HL-60 (cell line): ENCODE results near the gene CETN3.

Experiments
- DNase-seq, 2 experiments: peaks; one replicate each; pipeline ENCODE4 v3.0.0-alpha.2; 2010 to 2020; ENCODE audit warnings: low read depth in 1 of 2, low spot score in 1 of 2
- H3K27ac ChIP-seq: fragments of 250-450 bp; sonication (Bioruptor Pico); replicated peaks from 2 replicates; pipeline ENCODE4 v1.5.1; 2020; ENCODE audit warnings: mild to moderate bottlenecking, moderate library complexity
- H3K27me3 ChIP-seq: fragments of 250-450 bp; sonication (Bioruptor Pico); 2 replicates; pipeline ENCODE4 v1.5.1; 2021; ENCODE audit warnings: mild to moderate bottlenecking, moderate library complexity; ENCODE audit not compliant: insufficient read depth, poor library complexity, severe bottlenecking
- H3K4me3 ChIP-seq: replicated peaks from 2 replicates; pipeline ENCODE4 v1.5.1; 2011; ENCODE audit warnings: mild to moderate bottlenecking, control low read depth, low read length; ENCODE audit not compliant: insufficient read depth
- CTCF ChIP-seq: IDR thresholded peaks from one replicate; pipeline ENCODE4 v1.5.1; 2011; ENCODE audit warnings: low read length, control low read depth, inconsistent platforms; ENCODE audit not compliant: insufficient read depth
- GABPA ChIP-seq: IDR thresholded peaks from 2 replicates; pipeline ENCODE4 v1.6.1; 2012; ENCODE audit warnings: low read depth
- POLR2AphosphoS5 ChIP-seq: IDR thresholded peaks from 2 replicates; pipeline ENCODE4 v1.6.1; 2012; ENCODE audit warnings: low read depth
- SPI1 ChIP-seq: IDR thresholded peaks from 2 replicates; pipeline ENCODE4 v1.6.1; 2012; ENCODE audit warnings: low read depth, mild to moderate bottlenecking, borderline replicate concordance
- long read RNA-seq: library from polyadenylated mRNA; unstranded; transcript quantifications from one replicate; pipeline ENCODE4 v2.0.0, GENCODE V29; 2020
- TF ChIP-seq, protein P1 (sequence below): IDR thresholded peaks from 2 replicates; pipeline ENCODE4 v1.6.1; 2012; ENCODE audit warnings: low read depth; ENCODE audit not compliant: insufficient replicate concordance

CETN3 gene
- long read RNA-seq, transcript CETN3-201 (5 exons, 2,432 nt): major isoform, 10 of 14 reads
- long read RNA-seq, partial matches to known transcripts: 0 of 14 reads
- long read RNA-seq, other reads (novel, unspliced or antisense): 3 of 14 reads

- TF ChIP-seq SPI1 (peak; percentile 34; the same call in 1 of the 2 replicates), GABPA (no peak), CTCF (no peak), POLR2AphosphoS5 (peak; percentile 93)
- TF ChIP-seq, protein P1, sequence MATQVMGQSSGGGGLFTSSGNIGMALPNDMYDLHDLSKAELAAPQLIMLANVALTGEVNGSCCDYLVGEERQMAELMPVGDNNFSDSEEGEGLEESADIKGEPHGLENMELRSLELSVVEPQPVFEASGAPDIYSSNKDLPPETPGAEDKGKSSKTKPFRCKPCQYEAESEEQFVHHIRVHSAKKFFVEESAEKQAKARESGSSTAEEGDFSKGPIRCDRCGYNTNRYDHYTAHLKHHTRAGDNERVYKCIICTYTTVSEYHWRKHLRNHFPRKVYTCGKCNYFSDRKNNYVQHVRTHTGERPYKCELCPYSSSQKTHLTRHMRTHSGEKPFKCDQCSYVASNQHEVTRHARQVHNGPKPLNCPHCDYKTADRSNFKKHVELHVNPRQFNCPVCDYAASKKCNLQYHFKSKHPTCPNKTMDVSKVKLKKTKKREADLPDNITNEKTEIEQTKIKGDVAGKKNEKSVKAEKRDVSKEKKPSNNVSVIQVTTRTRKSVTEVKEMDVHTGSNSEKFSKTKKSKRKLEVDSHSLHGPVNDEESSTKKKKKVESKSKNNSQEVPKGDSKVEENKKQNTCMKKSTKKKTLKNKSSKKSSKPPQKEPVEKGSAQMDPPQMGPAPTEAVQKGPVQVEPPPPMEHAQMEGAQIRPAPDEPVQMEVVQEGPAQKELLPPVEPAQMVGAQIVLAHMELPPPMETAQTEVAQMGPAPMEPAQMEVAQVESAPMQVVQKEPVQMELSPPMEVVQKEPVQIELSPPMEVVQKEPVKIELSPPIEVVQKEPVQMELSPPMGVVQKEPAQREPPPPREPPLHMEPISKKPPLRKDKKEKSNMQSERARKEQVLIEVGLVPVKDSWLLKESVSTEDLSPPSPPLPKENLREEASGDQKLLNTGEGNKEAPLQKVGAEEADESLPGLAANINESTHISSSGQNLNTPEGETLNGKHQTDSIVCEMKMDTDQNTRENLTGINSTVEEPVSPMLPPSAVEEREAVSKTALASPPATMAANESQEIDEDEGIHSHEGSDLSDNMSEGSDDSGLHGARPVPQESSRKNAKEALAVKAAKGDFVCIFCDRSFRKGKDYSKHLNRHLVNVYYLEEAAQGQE: peak; percentile 41
- H3K27me3 ChIP-seq: no peaks in the 10 kb centered on the region
- H3K4me3 ChIP-seq: peak within 1 kb of the TSS; percentile 65
- peak; percentile 61 to 84 for DNase-seq
- peak within 1 kb of the TSS; percentile 98 for H3K27ac ChIP-seq
Measured at GRCh38 chr5:90409318-90410177, at the start of gene CETN3. CETN3 (minus strand) TSS chr5:90409756; CDS start chr5:90409661, 95 bp downstream.

DNA sequence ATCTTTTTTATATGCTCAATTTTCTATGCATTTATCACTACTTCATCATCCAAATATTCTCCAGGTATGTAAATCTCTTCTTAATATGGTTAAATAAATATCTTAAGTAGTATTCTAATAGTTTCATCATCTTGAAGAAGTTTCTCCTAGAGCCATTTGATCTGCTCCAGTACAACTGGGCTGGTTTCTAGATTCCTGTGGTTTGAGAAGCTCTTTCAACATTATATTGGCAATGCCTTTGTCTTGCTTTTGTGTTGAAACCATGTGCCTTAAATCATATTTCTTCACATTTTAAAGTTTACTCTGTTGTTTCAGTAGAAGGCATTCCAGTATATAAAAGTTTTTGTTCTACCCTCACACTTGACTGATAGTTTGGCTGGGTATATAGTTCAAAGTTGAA is 37.4 kb upstream of the CETN3 start:
- Histone ChIP-seq H3K27ac (no peak overlapping the region), H3K27me3 (no peaks in the 10 kb centered on the region), H3K4me3 (no peak overlapping the region)
- TF ChIP-seq, protein P1: no peak
- TF ChIP-seq POLR2AphosphoS5: no peak
- no peak for TF ChIP-seq GABPA
- no peak for TF ChIP-seq CTCF
- TF ChIP-seq SPI1: no peak
- DNase-seq: no peak

DNA sequence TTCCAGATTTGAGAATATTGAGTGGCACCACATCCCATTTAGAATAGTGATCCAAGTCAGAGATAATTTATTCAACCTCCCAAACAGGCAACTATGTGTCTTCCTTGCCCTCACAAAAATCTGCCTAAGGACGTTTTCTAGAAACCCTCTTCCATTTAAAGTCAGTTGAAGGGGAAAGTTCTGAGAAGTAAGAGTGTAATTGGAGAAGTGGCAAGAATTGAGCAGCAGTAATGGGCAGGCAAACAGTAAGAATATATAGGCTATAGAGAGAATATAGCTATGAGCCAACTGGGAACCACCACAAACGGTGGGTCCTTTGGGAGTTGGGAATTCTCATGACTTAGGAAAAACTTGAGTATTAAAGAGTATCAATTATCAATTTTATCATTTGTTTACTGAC is 31.1 kb upstream of the CETN3 start:
- Histone ChIP-seq H3K27me3 (no peaks in the 10 kb centered on the region), H3K4me3 (no peak overlapping the region), H3K27ac (no peak overlapping the region)
- TF ChIP-seq SPI1 (no peak), POLR2AphosphoS5 (no peak), GABPA (no peak), CTCF (no peak)
- TF ChIP-seq, protein P1: no peak
- no peak for DNase-seq
